Vagina (tissue), 2 donors: Measurements from ENCODE around the gene LRP2.

Source experiments
- POLR2A ChIP-seq, 2 donors: fragments of 450-650 bp; IDR thresholded peaks; one replicate each; pipeline ENCODE4 v1.6.1; 2017; ENCODE audit warnings: antibody characterized with exemption in 2 of 2, mild to moderate bottlenecking in 2 of 2, moderate library complexity in 2 of 2
- POLR2AphosphoS5 ChIP-seq, 2 donors: sonication (generic); formaldehyde crosslinking; IDR thresholded peaks; one replicate each; pipeline ENCODE4 v1.9.0; 2017; ENCODE audit warnings: antibody characterized with exemption in 2 of 2, mild to moderate bottlenecking in 2 of 2, low read depth in 1 of 2; ENCODE audit not compliant: insufficient read depth in 1 of 2
- TF ChIP-seq, protein P1 (sequence below), 3 experiments: fragments of 450-650 bp in 2 of 3; fragments of 200-600 bp in 1 of 3; sonication (generic) in 1 of 3; IDR thresholded peaks; one replicate each; pipeline ENCODE4 v1.5.1; 2017 to 2019; ENCODE audit warnings: antibody characterized with exemption in 3 of 3, mild to moderate bottlenecking in 2 of 3, moderate library complexity in 2 of 3

DNA sequence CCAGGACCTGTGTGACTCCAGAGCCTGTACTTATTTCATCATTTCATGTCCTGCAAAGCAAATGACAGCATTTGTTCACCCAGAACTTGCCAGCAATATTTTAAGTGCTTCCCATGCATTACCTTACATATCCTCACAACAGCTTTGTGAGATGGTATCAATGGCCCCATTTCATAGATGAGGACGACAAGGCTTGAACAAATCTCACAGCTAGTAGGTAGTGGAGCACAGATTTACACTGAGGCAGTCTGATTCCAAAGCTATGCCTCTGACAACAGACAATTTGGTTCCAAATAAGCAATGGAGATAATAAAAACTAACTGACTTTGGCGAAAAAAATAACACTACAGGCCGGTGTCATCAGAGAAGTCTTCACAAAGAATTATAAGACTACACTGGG is 33.5 kb downstream of the LRP2 start:
- TF ChIP-seq POLR2AphosphoS5 (IDR thresholded peaks at IDR 0.05; ENCODE audit: insufficient read depth in 1 of 2, low read depth in 1 of 2) (no peak), POLR2A (IDR thresholded peaks at IDR 0.05) (no peak)
- TF ChIP-seq, protein P1, sequence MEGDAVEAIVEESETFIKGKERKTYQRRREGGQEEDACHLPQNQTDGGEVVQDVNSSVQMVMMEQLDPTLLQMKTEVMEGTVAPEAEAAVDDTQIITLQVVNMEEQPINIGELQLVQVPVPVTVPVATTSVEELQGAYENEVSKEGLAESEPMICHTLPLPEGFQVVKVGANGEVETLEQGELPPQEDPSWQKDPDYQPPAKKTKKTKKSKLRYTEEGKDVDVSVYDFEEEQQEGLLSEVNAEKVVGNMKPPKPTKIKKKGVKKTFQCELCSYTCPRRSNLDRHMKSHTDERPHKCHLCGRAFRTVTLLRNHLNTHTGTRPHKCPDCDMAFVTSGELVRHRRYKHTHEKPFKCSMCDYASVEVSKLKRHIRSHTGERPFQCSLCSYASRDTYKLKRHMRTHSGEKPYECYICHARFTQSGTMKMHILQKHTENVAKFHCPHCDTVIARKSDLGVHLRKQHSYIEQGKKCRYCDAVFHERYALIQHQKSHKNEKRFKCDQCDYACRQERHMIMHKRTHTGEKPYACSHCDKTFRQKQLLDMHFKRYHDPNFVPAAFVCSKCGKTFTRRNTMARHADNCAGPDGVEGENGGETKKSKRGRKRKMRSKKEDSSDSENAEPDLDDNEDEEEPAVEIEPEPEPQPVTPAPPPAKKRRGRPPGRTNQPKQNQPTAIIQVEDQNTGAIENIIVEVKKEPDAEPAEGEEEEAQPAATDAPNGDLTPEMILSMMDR (IDR thresholded peaks at IDR 0.05): no peak
